ENCODE measurements around the gene SRC.

Gene SRC

GRCh38 chr20:37385659-37386504 lies 39.9 kb downstream of the SRC start:
- H3F3A ChIP-seq (ENCODE audit: insufficient read depth): no peaks in the 10 kb centered on the region
- no peak overlapping the region for H3K4me2 ChIP-seq (ENCODE audit: low read depth, low read length, poor library complexity, severe bottlenecking)
- no peaks in the 10 kb centered on the region for H4K20me1 ChIP-seq (ENCODE audit: low read depth, low read length)
- H3K79me2 ChIP-seq (ENCODE audit: insufficient read depth, low read length): no peaks in the 10 kb centered on the region
- H3K36me3 ChIP-seq (ENCODE audit: low read length): no peaks in the 10 kb centered on the region
- H3K27me3 ChIP-seq (ENCODE audit: low read length): no peaks in the 10 kb centered on the region
- H3K4me3 ChIP-seq (ENCODE audit: insufficient read depth, low read length, poor library complexity, severe bottlenecking): no peak overlapping the region
- TF ChIP-seq EZH2phosphoT487 (conservative IDR thresholded peaks at IDR 0.05; ENCODE audit: low read length) (no peak), CTCF (IDR thresholded peaks at IDR 0.05; ENCODE audit: insufficient read depth, low read length, poor library complexity, severe bottlenecking) (no peak)
- no peak overlapping the region for H2AFZ ChIP-seq (ENCODE audit: low read depth, low read length, severe bottlenecking)
- no peaks in the 10 kb centered on the region for H3K9me3 ChIP-seq (ENCODE audit: insufficient read depth, low read length)
- no peak overlapping the region for H3K27ac ChIP-seq (ENCODE audit: low read depth, low read length)
- no peaks in the 10 kb centered on the region for H3K9me2 ChIP-seq (replicated peaks; ENCODE audit: insufficient read depth, low read length)
- no peak overlapping the region for H3K9ac ChIP-seq (ENCODE audit: low read length)

- no peaks in the 10 kb centered on the region for H3K79me2 ChIP-seq (ENCODE audit: insufficient read depth, low read length)
These were observed 40.7 kb downstream of the SRC start for GRCh38 chr20:37386505-37387251.

GRCh38 chr20:37387519-37388269 lies 41.8 kb downstream of the SRC start:
- H3K27ac ChIP-seq (ENCODE audit: low read depth, low read length): no peak overlapping the region
- no peaks in the 10 kb centered on the region for H3K79me2 ChIP-seq (ENCODE audit: insufficient read depth, low read length)
- no peak overlapping the region for H3K4me2 ChIP-seq (ENCODE audit: low read depth, low read length, poor library complexity, severe bottlenecking)
- TF ChIP-seq CTCF (IDR thresholded peaks at IDR 0.05; ENCODE audit: insufficient read depth, low read length, poor library complexity, severe bottlenecking): no peak
- no peak for TF ChIP-seq EZH2phosphoT487 (conservative IDR thresholded peaks at IDR 0.05; ENCODE audit: low read length)
- H3K9me3 ChIP-seq (ENCODE audit: insufficient read depth, low read length): no peaks in the 10 kb centered on the region
- H3K4me3 ChIP-seq (ENCODE audit: insufficient read depth, low read length, poor library complexity, severe bottlenecking): no peak overlapping the region
- H3K9ac ChIP-seq (ENCODE audit: low read length): no peak overlapping the region
- no peaks in the 10 kb centered on the region for H4K20me1 ChIP-seq (ENCODE audit: low read depth, low read length)
- no peaks in the 10 kb centered on the region for H3K27me3 ChIP-seq (ENCODE audit: low read length)
- H3K36me3 ChIP-seq (ENCODE audit: low read length): no peaks in the 10 kb centered on the region
- H2AFZ ChIP-seq (ENCODE audit: low read depth, low read length, severe bottlenecking): no peak overlapping the region
- no peaks in the 10 kb centered on the region for H3F3A ChIP-seq (ENCODE audit: insufficient read depth)
- no peaks in the 10 kb centered on the region for H3K9me2 ChIP-seq (replicated peaks; ENCODE audit: insufficient read depth, low read length)

More at GRCh38 chr20:37386505-37387251, 40.7 kb downstream of the SRC start:
- Histone ChIP-seq H3K27ac (ENCODE audit: low read depth, low read length) (no peak overlapping the region), H2AFZ (ENCODE audit: low read depth, low read length, severe bottlenecking) (no peak overlapping the region), H3K9me2 (replicated peaks; ENCODE audit: insufficient read depth, low read length) (no peaks in the 10 kb centered on the region), H3K9ac (ENCODE audit: low read length) (no peak overlapping the region), H3K9me3 (ENCODE audit: insufficient read depth, low read length) (no peaks in the 10 kb centered on the region), H3K4me3 (ENCODE audit: insufficient read depth, low read length, poor library complexity, severe bottlenecking) (no peak overlapping the region), H3K27me3 (ENCODE audit: low read length) (no peaks in the 10 kb centered on the region), H3K36me3 (ENCODE audit: low read length) (no peaks in the 10 kb centered on the region), H3K4me2 (ENCODE audit: low read depth, low read length, poor library complexity, severe bottlenecking) (no peak overlapping the region), H3F3A (ENCODE audit: insufficient read depth) (no peaks in the 10 kb centered on the region), H4K20me1 (ENCODE audit: low read depth, low read length) (no peaks in the 10 kb centered on the region)
- no peak for TF ChIP-seq EZH2phosphoT487 (conservative IDR thresholded peaks at IDR 0.05; ENCODE audit: low read length)
- TF ChIP-seq CTCF (IDR thresholded peaks at IDR 0.05; ENCODE audit: insufficient read depth, low read length, poor library complexity, severe bottlenecking): no peak

All from SU-DHL-6 (cell line).